DND-41 (cell line): Measurements from ENCODE around the gene IAH1.

Experiments used
- CTCF ChIP-seq: IDR thresholded peaks from 2 replicates; pipeline ENCODE4 v1.5.1; 2012; ENCODE audit warnings: borderline replicate concordance, low read length, moderate library complexity, mild to moderate bottlenecking; ENCODE audit not compliant: poor library complexity, severe bottlenecking; ENCODE audit errors: extremely low read depth
- EZH2 ChIP-seq: IDR thresholded peaks from 3 replicates; pipeline ENCODE4 v1.6.1; 2012; ENCODE audit warnings: borderline replicate concordance, low read depth, mild to moderate bottlenecking, moderate library complexity, low read length, inconsistent platforms; ENCODE audit not compliant: severe bottlenecking

- TF ChIP-seq CTCF (no peak), EZH2 (no peak)
These were observed 13.8 kb upstream of the IAH1 start for GRCh38 chr2:9460441-9461017.
